ENCODE data around the gene TNFSF18.

TNFSF18 gene

GRCh38 chr1:173038875-173039554 is 11.7 kb downstream of the TNFSF18 start:
- no peak for TF ChIP-seq CTCF (IDR thresholded peaks at IDR 0.05)

GRCh38 chr1:173024543-173024942 is 26.2 kb downstream of the TNFSF18 start:
- no peak for TF ChIP-seq CTCF (IDR thresholded peaks at IDR 0.05)

GRCh38 chr1:173023343-173023742 is 27.4 kb downstream of the TNFSF18 start:
- no peak for TF ChIP-seq CTCF (IDR thresholded peaks at IDR 0.05)

GRCh38 chr1:173020138-173020750 is 30.5 kb downstream of the TNFSF18 start:
- no peak for TF ChIP-seq CTCF (IDR thresholded peaks at IDR 0.05)

- no peak for TF ChIP-seq CTCF (IDR thresholded peaks at IDR 0.05)
Observed at GRCh38 chr1:173017792-173018191, 32.9 kb downstream of the TNFSF18 start.

- TF ChIP-seq CTCF (IDR thresholded peaks at IDR 0.05) = no peak
Observed at GRCh38 chr1:173016419-173016818, 34.3 kb downstream of the TNFSF18 start.

- TF ChIP-seq CTCF (IDR thresholded peaks at IDR 0.05) = no peak
Observed at GRCh38 chr1:173015629-173016028, 35.1 kb downstream of the TNFSF18 start.
